PC-9 (cell line): Measurements from ENCODE around the gene OBSL1. TPM values are rescaled to one million over a fixed set of nuclear protein-coding genes. Genes with fewer than 3 reads are reported as not detected.
A peak's percentile ranks its signal among the peaks of the same experiment; 100 is the strongest.

Source experiments
- BruUV-seq: library from RNA; stranded (reverse); fragments of 400-500 nt; replicated peaks from 2 replicates; lab custom pipeline; 2021; lab: Mats Ljungman, UMichigan
- CTCF ChIA-PET: fragments of 300-600 bp; sonication (Branson Sonifier 250); formaldehyde crosslinking; loops from one replicate; lab custom pipeline; 2022; ENCODE audit warnings: antibody characterized with exemption; lab: Charles Lee
- POLR2A ChIA-PET: fragments of 300-600 bp; sonication (Branson Sonifier 250); formaldehyde crosslinking; loops from one replicate; lab custom pipeline; 2022; ENCODE audit warnings: antibody characterized with exemption; ENCODE audit not compliant: unreplicated experiment; lab: Charles Lee
- DNase-seq, 2 experiments: peaks; one replicate each; pipeline versions ENCODE4 v3.0.0 to v3.0.0-alpha.2; 2015 to 2022; ENCODE audit warnings: mixed read lengths in 1 of 2
- H2AFZ ChIP-seq: fragments of 200-600 bp; sonication (generic); 2 replicates; pipeline ENCODE4 v1.8.1; 2017; ENCODE audit warnings: antibody characterized with exemption
- H3F3A ChIP-seq: fragments of 200-600 bp; sonication (generic); 2 replicates; pipeline ENCODE4 v1.8.1; 2017; ENCODE audit warnings: antibody characterized with exemption, mild to moderate bottlenecking, low read depth; ENCODE audit not compliant: insufficient read depth
- H3K27ac ChIP-seq: fragments of 200-600 bp; sonication (generic); 2 replicates; pipeline ENCODE4 v1.6.1; 2016; ENCODE audit warnings: mixed run types
- H3K27me3 ChIP-seq: fragments of 200-600 bp; sonication (generic); 2 replicates; pipeline ENCODE4 v1.6.1; 2016; ENCODE audit warnings: low read depth, mixed run types; ENCODE audit not compliant: insufficient read depth
- H3K36me3 ChIP-seq: fragments of 200-600 bp; sonication (generic); 2 replicates; pipeline ENCODE4 v1.6.1; 2016; ENCODE audit warnings: low read depth, mixed run types
- H3K4me1 ChIP-seq: fragments of 200-600 bp; sonication (generic); replicated peaks from 2 replicates; pipeline ENCODE4 v1.6.1; 2016; ENCODE audit warnings: mixed run types; ENCODE audit not compliant: insufficient read depth
- H3K4me2 ChIP-seq: fragments of 200-600 bp; sonication (generic); 2 replicates; pipeline ENCODE4 v1.6.1; 2017; ENCODE audit warnings: mixed run types
- H3K4me3 ChIP-seq: fragments of 200-600 bp; sonication (generic); 2 replicates; pipeline ENCODE4 v1.6.1; 2016; ENCODE audit warnings: mixed run types
- H3K79me2 ChIP-seq: fragments of 200-600 bp; sonication (generic); 2 replicates; pipeline ENCODE4 v1.6.1; 2017; ENCODE audit warnings: low read depth, mixed run types
- H3K9me2 ChIP-seq: fragments of 200-600 bp; sonication (generic); 2 replicates; pipeline ENCODE4 v1.8.1; 2017; ENCODE audit warnings: mild to moderate bottlenecking; ENCODE audit not compliant: insufficient read depth
- H3K9me3 ChIP-seq: fragments of 200-600 bp; sonication (generic); 2 replicates; pipeline ENCODE4 v1.8.1; 2016; ENCODE audit warnings: low read depth; ENCODE audit not compliant: insufficient read depth
- H4K20me1 ChIP-seq: fragments of 200-600 bp; sonication (generic); 2 replicates; pipeline ENCODE4 v1.8.1; 2017; ENCODE audit not compliant: insufficient read depth
- EZH2 ChIP-seq: fragments of 200-600 bp; sonication (generic); IDR thresholded peaks from 2 replicates; pipeline ENCODE4 v1.8.0; 2017; ENCODE audit warnings: antibody characterized with exemption, low read depth
- intact Hi-C: fragments of 100-400 bp; cut with micrococcal nuclease; formaldehyde crosslinking; loops from one replicate; pipeline ENCODE4 v1.10.0; 2022; ENCODE audit not compliant: unreplicated experiment
- total RNA-seq: library from RNA; stranded (reverse); gene quantifications from 2 replicates; pipeline ENCODE4 v1.2.3, GENCODE V29; 2021
- TF ChIP-seq, protein P1 (sequence below): fragments of 200-600 bp; sonication (generic); conservative IDR thresholded peaks from 2 replicates; pipeline ENCODE4 v1.6.1; 2017; ENCODE audit warnings: mixed run types, antibody characterized with exemption, mild to moderate bottlenecking, moderate library complexity

OBSL1 gene
- total RNA-seq, 1 experiment from 2014 or later: 110 TPM

DNA sequence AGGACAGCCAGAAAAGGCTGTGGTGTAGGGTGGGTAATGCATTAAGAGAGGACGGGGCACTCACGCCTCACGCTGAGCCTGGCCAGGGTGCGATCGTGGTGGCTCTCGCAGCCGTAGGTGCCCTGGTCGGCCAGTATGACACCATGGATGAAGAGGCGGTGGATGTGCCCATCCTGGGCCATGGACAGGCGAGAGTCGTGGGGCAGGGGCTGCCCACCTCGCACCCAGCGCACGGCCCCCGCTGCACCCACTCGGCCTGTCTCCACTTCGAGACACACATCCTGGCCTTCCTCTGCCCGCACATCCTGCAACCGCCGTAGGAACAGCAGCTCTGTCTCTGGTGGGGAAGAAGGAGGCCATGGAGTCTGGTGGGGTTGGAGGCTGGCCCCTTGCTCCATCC lies 15.4 kb downstream of the OBSL1 start:
- H3K36me3 ChIP-seq: no peaks in the 10 kb centered on the region
- no TSS peak for BruUV-seq
- CTCF ChIA-PET: interaction anchor here (0.6 kb wide), 1 partner anchor 75 kb away, joined by 6 read pairs; no protein-coding TSS in a partner anchor
- no peaks in the 10 kb centered on the region for H3K9me2 ChIP-seq
- no peaks in the 10 kb centered on the region for H3K27me3 ChIP-seq
- H3K4me1 ChIP-seq: no peaks in the 10 kb centered on the region
- no peak overlapping the region for H2AFZ ChIP-seq
- no peaks in the 10 kb centered on the region for H3K79me2 ChIP-seq
- no peak overlapping the region for H3K4me3 ChIP-seq
- no peaks in the 10 kb centered on the region for H3F3A ChIP-seq
- no peak for TF ChIP-seq EZH2
- TF ChIP-seq, protein P1, sequence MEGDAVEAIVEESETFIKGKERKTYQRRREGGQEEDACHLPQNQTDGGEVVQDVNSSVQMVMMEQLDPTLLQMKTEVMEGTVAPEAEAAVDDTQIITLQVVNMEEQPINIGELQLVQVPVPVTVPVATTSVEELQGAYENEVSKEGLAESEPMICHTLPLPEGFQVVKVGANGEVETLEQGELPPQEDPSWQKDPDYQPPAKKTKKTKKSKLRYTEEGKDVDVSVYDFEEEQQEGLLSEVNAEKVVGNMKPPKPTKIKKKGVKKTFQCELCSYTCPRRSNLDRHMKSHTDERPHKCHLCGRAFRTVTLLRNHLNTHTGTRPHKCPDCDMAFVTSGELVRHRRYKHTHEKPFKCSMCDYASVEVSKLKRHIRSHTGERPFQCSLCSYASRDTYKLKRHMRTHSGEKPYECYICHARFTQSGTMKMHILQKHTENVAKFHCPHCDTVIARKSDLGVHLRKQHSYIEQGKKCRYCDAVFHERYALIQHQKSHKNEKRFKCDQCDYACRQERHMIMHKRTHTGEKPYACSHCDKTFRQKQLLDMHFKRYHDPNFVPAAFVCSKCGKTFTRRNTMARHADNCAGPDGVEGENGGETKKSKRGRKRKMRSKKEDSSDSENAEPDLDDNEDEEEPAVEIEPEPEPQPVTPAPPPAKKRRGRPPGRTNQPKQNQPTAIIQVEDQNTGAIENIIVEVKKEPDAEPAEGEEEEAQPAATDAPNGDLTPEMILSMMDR: no peak
- intact Hi-C loops: no loop called here
- no peak overlapping the region for H3K4me2 ChIP-seq
- POLR2A ChIA-PET: no interaction called here
- H3K9me3 ChIP-seq: no peaks in the 10 kb centered on the region
- DNase-seq: no peak
- no peaks in the 10 kb centered on the region for H4K20me1 ChIP-seq
- no peak overlapping the region for H3K27ac ChIP-seq

DNA sequence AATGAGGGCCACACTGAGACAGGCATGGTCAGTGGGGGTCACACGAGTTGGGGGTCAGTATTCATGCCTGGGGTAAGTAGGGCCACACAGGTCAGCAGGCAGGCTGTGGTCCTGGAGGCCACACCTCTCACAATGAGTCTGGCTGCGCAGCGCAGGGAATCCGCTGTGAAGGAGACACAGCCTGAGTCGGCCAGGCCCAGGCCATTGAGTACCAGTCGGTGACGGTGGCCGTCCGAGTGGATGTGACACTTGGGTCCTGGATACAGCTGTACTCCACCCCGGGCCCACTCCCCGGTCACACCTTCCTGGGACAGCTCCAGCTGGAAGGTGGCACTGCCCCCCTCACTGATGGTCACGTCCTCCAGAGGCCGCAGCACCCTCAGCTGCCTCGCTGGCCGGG lies 17.0 kb downstream of the OBSL1 start:
- Histone ChIP-seq H3K27ac (no peak overlapping the region), H3K36me3 (no peaks in the 10 kb centered on the region), H3K79me2 (no peaks in the 10 kb centered on the region), H4K20me1 (no peaks in the 10 kb centered on the region), H3F3A (no peaks in the 10 kb centered on the region), H3K4me3 (no peak overlapping the region), H3K4me1 (no peaks in the 10 kb centered on the region), H3K4me2 (no peak overlapping the region), H3K9me3 (no peaks in the 10 kb centered on the region), H2AFZ (no peak overlapping the region), H3K9me2 (no peaks in the 10 kb centered on the region), H3K27me3 (no peaks in the 10 kb centered on the region)
- no TSS peak for BruUV-seq
- no peak for DNase-seq
- intact Hi-C loops: no loop called here
- TF ChIP-seq, protein P1: no peak
- no peak for TF ChIP-seq EZH2
- POLR2A ChIA-PET: no interaction called here
- CTCF ChIA-PET: interaction anchor here (0.7 kb wide), 1 partner anchor 11 kb away, joined by 4 read pairs; no protein-coding TSS in a partner anchor

DNA sequence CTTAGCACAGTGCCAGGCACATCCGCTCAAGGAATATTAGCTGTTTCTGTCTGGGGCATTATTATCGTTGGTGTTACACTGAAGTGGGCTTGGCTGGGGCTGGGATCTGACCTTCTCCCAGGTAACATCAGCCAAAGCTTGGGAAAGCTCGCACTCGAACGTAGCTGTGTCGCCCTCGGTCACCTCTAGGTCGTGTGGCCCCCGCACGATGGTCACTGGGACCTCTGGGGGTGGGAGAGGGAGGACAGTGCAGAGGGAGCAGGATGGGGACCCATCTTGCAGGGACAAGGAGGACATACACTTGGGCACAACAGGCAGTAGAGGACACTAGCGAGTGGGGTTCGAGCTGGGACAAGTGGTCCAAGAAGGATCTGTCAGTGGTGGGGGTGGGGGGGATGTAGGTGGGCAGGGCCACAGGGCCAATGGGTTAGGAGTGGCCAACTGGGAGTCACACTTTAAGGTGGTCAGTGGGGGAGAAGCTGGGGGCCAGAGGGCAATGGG lies 17.8 kb downstream of the OBSL1 start:
- Histone ChIP-seq H3K36me3 (no peaks in the 10 kb centered on the region), H3K27me3 (no peaks in the 10 kb centered on the region), H3K9me3 (no peaks in the 10 kb centered on the region), H3K9me2 (no peaks in the 10 kb centered on the region), H3K4me1 (no peaks in the 10 kb centered on the region), H3K27ac (no peak overlapping the region), H2AFZ (no peak overlapping the region), H3K4me2 (peak overlapping the region; percentile 88; the same call in 1 of the 2 replicates), H3K4me3 (peak overlapping the region; percentile 57; the same call in 1 of the 2 replicates), H3F3A (no peaks in the 10 kb centered on the region), H4K20me1 (no peaks in the 10 kb centered on the region), H3K79me2 (no peaks in the 10 kb centered on the region)
- ChIA-PET CTCF (interaction anchor here (1.3 kb wide), 1 partner anchor 8 kb away, joined by 3 read pairs; no protein-coding TSS in a partner anchor), POLR2A (interaction anchor here (0.5 kb wide), 1 partner anchor 132 kb away, joined by 3 read pairs; no protein-coding TSS in a partner anchor)
- no peak for DNase-seq
- no TSS peak for BruUV-seq
- intact Hi-C loops: no loop called here
- TF ChIP-seq EZH2: no peak
- TF ChIP-seq, protein P1: no peak
